Retina (tissue), 1 donor: ENCODE results near the gene CUBN.
"Not testable (repeated sequence)": the region's sequence is repeated elsewhere in the genome, so short reads cannot be mapped to it uniquely, and the experiment has no call there.

Experiments used
- DNase-seq: peaks from one replicate; pipeline ENCODE4 v3.0.0-alpha.2; 2016

CUBN gene

DNA sequence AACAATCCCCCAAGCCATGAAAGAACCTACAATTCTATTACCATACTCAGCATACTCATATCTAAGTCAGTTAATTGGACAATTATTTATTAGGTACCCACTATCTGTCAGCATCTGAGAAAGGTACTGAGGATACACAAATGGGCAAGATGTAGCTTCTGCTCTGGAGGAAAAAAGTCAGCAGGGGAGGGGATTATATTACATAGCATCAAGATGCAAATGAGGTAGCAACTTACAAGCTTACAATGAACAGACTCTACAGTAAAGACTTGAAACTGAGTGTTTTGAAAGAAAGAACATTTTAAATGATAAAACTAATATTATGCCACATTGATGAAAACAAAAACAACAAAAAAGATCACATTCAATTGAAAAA lies 10.8 kb upstream of the CUBN start:
- no peak for DNase-seq

DNA sequence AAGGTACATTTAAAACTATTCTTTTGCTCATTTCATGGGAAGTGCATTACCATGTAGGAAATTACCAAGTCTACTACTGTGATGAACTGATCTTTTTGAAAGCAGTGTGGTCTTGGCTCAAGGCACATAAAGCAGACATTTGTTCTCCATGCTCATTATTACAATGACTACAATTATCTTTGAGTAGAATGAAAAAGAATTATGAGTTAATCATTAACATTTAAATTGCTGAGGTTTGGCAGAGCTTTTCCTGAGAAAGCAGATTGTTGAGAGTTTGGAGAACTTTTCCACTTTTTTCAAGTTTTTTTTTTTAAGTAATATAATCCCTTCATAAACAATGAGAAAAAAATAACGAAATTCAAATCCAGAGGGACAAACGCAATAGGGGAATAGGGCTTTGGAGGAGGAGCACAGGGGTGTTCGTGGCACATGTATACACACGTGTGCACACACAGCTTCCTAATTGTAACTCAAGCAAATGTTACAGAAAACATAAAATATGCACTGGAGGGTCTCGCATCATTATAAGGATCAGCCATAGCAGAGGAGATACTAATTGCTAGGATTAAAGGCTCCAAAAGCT lies 8.9 kb upstream of the CUBN start:
- DNase-seq = no peak

DNA sequence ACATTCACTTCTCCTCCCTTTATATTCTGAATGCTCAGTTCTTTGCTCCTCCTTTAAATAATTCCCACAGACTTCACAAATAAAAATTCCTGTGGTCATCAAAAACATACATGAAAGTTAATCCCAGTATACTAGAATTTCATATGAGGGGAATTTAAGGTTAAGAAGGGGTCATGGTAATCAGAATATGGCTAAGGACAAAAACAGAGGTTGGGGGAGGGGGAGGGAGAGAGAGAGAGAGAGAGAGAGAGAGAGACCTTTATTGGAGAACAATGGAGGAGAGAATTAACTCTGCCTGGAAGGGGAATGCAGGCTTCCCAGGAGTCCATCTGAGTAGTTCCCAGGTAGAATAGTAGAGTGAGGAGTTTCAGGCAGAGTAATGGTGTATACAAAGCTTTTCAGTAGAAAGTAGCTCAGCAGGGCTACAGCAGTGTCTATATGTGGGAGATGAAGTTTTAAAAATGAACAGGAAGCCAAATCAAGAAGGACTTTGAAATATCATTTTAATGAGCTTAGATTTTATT lies 5.2 kb upstream of the CUBN start:
- no peak for DNase-seq

DNA sequence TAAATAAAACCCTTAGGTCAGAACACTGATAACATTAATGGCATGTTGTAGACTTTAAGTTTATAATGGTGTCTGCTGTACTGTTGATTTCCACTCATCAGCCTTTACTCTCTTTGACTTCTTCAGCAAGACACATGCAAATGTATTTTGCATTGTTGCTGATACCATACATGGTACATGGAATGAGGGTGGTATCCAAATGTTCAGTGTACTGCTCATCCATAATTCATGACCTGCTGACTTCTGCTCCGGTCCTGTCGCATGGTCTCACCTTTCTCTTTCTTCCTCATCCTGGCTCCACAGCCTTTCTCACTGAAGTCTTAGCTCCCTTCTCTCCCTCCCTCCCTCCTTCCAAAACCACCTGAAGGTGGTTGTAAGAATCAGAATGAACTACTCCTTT lies 4.7 kb upstream of the CUBN start:
- no peak for DNase-seq

DNA sequence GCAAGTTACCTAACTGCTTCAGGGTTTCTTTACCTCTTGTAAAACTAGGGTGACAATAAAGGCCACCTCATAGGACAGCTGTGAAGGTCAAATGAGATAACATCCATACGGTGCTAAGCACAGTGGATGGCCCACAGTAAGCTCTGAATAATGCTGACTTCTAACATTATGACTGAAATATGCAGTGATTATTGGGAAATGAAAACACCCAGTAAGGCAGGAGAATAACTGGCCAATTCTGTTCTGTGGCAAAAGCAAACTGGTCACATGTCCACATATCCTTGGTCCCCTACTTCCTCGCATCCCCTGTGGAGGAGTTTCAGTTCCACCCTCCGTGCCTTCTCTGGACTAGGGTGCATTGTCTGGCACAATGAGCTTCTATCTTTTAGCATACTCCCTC lies 1.4 kb downstream of the CUBN start:
- DNase-seq = no peak

DNA sequence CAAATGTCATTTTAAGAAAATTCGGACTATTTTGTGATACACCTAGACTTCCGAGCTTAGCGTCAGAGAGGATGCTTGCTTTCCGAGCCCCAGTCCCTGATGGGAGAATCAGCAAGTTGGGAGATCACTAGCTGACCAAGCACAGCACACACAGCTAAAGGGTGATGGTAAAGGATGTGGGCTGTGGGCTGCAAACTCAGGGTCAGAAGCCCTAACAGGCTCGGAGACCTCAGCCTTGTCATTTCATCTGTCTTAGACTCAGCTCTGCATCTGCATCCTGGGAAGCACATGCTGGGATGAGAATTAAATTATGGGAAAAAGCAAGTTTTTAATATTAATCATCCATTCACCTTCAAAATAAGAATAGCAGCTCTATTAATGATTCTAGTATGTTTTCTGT lies 3.3 kb downstream of the CUBN start:
- no peak for DNase-seq

DNA sequence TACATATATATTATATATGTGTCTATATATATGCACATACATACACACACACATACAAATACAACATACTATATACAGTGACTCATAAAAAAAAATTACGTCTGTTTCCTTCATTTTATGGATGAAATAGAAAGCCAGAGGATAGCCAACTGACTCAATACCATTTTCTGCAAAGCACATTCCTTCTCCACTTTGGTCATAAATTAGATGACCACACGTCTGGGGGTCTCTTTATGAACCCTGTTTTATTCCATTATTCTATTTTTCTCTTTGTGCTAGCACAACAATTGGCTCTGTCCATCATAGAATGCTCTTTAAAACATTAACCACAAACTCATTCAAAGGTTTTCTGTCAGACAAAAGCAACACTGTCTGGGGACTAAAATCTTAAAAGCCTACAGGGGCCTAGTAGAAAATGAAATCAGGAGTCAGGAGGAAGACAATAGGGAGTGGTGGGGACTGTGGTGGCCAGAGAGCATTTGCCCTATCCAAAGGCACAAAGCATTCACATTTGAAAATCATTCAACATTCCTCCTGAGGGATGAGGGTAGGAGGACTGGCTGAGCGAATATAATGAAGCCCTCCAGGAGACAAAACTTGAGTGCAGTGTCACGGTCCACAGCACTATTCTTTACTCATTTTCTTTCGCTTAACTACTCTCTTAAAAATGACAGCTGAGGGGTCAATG lies 4.3 kb downstream of the CUBN start:
- DNase-seq = no peak

DNA sequence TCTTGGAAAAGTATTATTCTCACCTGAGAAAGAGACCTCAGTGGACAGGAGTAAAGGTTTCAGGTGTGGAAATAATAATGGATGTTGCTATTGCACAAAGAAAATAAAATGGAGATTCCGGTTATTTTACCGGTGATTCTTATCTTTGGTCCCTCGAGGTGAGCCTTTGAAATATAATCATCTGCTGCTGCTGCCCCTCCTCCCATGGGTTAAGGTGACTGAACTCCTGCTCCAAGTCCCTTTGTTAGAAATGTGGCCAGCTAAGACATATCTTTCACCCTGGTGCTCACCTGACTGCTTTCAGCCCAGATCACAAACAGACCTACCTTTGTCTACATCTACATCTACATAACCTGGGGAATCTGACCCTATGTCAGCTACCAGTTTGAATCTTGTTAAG lies 5.7 kb downstream of the CUBN start:
- DNase-seq = no peak

DNA sequence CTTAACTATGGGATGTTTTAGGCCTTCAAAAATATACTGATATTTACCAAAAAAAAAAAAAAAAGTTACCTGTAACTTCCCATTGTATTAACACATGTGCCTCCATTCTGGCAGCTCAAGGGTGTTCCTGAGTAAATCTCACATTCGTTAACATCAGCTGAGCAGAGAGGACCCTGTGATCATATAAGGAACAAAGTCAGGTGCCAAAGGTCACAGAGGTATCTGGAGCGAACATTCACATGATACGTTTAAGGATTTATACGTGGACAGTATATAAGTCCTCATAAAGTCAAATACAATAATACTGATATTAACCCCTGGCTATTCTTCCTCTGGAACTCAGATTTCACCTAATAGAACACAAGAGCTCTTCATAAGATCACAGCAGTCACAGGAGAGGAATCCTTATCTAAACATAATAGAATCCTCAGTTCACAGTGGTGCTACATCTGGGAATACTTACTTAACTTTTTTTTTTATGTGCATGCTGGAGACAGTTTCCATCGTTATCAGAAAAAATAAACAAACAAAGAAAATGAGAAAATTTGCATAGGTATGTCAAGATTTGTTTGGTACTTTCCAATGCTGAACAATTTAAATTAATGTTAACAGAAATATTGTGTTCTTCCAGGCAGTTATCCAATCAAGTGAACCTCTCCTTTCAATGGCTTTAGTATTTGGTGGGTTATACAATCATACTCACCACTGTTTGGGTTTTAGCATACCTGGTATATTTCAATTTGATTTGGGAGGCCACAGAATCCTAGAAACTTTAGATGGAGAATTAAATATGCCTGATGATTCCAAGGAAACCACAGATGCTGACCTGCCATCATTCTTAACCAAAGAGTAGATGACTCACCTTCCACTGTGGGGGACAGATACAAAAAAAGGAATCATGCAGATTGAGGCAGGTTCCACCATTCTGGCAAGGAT lies 6.6 kb downstream of the CUBN start:
- no peak for DNase-seq

DNA sequence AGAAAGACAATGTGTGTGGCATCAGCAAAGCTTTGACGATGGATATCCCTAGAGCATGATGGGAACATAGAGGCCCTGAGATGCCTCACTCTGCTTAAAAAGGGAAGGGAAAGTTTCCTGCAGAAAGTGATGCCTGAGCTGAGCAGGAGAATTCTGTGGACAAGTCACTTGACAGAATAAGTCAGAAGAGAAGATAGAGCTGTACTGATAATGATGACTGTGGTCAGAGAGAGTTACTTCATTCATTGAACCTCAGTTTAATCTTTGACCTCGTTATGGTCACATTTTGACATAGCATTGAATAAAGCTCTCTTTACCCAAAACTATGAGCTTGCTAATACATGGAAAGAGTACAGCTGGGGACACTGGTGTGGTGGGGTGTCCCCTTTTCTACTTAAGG lies 7.6 kb downstream of the CUBN start:
- DNase-seq = no peak

DNA sequence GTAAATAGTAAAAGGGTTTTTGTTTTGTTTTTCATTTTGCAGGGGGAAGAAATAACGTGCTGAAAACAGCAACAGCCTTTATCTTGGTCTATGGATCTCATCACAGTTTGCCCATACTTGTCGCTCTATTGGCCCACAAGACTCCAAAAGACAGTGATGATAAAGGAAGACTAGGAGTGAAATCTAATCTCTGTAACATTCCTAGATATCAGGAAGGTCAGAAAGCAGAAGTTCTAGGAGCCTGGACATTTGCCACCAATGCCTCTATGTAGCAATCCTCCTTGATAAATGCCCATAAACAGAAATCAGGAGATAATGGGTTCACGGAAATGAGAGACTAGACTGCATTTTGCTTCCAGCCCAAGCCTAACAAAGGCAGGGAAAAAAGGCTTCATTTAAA lies 8.9 kb downstream of the CUBN start:
- no peak for DNase-seq

DNA sequence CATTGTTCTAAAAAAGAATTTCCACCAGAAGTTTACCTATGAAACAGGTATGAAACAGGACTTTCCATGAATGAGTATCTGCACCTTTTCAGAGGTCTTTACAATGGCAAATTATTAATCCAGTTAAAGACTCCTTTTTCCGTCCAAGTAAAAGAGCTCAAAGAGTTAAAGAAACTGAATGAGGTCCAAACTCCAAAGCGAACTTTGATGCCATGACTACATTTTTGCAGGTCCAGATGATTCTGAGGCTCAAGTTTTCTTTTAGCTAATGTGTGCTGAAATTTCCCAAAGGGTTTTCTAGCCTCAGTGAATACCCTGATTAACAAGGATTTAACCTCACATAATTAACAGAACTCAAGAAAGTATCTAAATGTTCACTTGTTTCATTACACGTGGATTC lies 9.8 kb downstream of the CUBN start:
- no peak for DNase-seq

DNA sequence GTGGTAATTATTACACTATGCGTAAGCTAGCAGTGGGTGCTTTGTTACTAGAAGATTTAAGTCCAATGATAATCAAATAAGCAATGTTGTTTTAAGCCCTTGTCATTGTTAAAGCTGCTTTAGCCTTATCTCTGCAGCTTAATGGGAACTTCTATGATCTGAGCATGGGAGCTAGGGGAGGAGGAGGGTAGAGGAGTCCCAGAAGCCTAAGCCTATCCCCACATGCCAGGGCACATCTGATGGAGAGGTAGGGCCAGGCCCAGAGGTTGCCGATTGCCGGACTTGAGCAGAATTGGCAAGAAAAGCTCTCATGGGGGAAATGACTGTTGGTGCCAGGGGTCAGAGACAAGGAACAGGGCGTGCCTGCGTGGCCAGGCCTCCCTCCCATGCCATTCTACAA lies 13.4 kb downstream of the CUBN start:
- DNase-seq = no peak

DNA sequence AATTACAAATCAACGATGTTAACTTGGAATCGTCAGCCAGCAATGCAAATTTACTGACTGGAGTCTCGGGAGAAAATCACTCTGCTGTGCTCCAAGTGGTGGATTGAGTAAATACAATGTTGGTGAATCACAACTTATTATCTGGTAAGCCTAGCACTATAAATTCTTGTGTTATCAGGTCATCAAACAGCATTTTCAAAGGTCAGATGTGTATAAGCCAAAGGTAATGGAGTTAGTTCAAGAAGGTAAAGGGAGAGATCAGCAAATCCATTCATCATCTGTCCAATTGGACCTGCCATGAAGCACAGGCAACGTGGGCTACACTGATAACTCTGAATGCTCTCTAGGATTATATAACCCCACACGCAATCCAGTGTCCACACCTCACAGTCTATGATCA lies 13.9 kb downstream of the CUBN start:
- DNase-seq = no peak

DNA sequence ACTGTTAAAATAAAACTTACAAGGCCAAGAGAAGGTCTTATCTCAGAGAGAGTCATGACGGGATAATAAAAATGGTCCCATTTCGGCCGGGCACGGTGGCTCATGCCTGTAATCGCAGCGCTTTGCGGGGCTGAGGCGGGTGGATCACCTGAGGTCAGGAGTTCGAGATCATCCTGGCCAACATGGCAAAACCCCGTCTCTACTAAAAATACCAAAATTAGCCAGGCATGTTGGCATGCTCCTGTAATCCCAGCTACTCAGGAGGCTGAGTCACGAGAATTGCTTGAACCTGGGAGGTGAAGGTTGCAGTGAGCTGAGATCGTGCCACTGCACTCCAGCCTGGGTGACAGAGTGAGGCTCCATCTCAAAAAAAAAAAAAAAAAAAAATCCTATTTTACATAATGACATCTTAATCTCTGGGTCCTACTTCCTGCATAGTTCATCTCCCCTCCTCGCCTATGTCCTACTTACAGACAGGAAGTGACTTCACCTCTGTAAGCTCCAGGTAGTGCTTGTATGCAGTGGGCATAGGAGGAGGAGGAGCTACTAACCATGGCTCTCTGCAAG lies 14.7 kb downstream of the CUBN start:
- not testable (repeated sequence) for DNase-seq

DNA sequence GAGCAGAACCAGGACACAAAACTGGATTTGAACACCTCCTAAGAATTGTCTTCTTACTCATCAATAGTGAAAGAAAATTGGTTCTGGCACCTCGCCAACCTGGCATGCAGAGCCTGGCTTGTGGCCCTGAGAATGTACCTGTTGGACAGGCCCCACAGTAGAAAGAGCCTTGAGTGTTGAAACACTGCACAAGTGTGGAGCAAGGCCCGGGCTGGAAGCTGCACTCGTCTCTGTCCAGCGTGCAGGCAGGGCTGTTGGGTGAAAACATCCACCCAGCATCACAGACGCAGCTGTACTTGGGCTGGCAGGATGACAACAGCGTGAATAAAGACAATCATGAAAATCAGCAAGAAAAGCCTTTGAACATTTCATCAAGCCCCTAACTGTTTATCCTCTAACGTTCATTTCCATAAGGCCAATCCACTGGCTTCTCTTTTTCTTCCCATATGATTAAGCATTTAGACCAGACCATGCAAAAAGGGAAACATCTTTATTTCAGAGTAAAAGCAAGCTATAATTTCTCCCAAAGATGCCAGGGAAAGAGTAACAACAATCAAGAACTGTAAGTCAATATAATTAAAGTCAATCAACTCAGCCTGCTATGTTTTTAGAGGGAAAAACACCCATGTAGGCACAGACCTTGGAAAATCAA lies 15.6 kb downstream of the CUBN start:
- no peak for DNase-seq

DNA sequence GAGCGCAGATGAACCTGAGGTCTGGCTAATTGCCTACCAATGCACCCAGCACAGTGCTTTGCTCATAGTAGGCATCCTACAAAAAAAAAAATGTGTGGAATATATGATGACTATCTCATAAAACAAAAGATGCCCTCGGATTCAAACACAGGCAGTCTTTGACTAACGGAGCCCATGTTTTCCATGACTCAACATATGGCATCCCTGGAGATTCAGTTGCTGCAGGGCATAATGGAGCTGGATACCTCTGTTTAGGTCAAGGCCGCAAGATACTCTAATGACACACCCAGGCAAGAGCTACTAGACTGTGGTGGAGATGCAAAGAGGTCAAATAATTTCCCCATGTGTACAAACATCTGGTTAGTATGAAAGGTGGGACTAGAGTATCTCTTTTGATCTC lies 16.3 kb downstream of the CUBN start:
- no peak for DNase-seq

DNA sequence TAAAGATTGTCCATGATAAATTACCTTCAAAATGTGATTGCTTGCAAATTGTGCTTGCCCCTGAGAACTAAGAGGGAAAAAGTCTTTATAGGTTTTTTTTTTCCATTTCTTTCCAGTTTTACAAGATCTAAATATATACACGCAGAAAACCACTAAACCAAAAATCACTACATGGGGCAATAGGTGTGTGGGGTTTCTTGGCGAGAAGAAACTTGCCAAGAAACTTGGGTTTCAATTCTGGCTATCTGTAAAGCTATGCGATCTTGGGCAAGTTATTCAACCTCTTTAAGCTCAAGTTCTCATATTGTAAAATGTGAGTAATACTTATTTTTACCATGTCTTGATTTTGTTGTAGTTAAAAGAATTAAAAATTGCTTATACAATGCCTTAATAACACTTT lies 17.0 kb downstream of the CUBN start:
- DNase-seq = no peak

DNA sequence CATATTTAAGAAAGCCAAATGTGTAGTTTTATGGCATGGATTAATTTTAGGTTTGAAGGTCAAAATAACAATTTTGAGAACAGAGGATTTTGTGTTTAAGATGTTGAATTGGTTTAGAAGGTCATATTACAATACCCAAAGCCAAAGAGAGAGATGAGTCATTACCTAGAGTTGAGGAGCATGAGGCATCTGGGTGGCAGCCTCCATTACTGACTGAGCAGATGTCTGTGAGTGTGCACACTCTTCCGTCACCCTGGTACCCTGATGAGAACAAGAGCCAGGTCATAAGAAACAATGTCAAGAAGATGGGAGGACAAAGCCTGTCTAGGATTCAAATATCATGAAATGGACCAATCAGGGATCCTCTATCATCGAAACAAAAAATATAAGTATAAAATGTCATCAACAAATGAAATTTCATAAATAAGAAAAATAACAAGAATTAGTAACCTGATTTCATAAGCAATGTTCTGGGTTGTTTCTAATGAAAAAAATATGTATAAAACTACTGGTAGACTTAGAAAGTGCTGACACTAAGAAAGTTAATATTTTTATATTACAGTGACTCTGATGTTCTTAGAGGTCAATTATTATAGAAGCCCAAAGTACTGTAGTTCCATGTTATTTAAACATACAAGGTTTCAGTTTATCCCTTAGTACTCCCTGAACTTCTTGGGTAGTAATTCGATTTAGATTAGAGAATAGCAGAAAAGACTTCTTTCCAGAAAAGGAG lies 20.0 kb downstream of the CUBN start:
- no peak for DNase-seq

DNA sequence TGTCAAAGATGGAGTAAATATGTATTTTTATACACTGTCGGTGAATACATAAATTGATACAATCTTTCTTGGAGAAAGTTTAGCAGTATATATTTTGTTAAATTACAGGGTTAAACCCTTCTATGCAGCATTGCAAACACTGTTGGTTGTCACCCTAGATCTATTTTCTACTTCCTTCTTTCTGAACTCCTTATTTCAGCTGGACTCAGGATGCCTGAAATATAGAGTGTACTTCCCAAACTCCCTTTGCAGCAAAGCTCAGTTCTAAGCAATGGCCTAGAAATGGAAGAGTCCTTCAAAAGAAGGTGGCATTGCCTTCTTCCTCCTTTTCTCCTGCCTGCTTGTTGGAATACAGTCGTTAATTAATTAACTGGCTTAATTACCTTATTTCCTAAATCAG lies 20.6 kb downstream of the CUBN start:
- no peak for DNase-seq

DNA sequence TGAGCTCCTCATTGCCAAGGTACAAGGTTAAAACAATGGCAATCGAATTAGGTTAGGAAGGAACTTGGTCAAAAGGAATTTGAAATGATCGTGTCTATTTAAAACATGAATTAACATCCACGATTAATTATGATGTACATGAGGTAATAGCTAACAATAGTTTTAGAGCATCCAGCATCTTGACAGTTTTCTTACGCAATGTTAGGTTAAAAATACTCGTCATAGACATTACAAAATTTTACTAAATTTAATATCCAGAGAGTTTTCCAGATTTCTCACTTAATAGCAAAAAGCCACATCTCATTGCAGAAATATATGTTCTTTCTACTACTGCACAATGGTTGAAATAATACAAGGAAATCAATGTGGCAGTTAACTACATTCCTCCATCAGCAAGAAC lies 22.6 kb downstream of the CUBN start:
- DNase-seq = no peak

DNA sequence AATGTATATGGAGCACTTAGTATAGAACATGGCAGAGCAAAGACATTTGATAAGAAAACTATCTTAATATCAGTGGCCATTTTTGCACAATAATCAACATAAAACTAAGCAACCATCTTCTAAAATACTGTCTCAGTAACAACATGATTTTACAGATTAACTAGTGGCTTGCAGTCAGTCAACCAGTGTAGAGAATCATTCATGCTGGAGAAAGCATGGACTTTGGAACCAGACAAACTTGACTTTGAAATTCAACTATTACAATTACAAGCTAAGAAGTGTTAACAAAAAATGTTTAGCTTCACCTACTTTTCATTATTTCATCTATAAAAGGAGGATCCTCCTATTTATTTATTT lies 27.7 kb downstream of the CUBN start:
- no peak for DNase-seq
